GM10847 (cell line): ENCODE measurements around the gene DDAH1.

Source experiments
- POLR2A ChIP-seq: IDR thresholded peaks from 2 replicates; pipeline ENCODE4 v1.6.1; 2011; ENCODE audit not compliant: insufficient read length; ENCODE audit errors: extremely low read depth

Gene DDAH1

DNA sequence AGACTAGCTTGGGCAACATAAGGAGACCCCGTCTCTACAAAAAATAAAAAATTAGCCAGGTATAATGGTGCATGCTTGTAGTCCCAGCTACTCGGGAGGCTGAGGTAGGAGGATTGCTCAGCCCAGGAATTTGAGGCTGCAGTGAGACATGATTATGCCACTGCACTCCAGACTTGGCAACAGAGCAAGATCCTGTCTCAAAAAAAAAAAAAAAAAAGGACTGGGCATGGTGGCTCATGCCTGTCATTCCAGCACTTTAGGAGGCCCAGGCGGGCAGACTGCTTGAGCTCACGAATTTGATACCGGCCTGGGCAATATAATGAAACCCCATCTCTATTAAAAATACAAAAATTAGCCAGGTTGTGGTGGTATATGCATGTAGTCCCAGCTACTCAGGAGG, 141.2 kb downstream of the DDAH1 start:
- no peak for TF ChIP-seq POLR2A

DNA sequence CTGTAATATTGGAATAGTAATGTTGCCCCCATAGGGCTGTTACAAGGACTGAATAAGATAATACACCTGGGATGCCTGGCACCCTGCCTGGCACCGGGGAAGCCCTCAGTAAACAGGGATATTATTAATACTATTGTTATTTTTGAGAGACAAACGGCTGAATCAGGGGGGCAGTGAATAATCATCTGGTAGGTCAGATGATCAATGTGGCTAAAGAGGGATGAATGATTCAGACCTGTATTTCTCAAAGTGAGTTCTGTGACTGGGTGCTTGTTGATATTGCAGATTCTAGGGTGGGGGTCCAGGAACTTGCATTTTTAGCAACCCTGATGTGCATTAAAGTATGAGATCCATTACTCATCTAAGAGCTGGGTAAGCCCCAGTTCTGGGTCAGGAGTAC, 142.3 kb downstream of the DDAH1 start:
- no peak for TF ChIP-seq POLR2A

DNA sequence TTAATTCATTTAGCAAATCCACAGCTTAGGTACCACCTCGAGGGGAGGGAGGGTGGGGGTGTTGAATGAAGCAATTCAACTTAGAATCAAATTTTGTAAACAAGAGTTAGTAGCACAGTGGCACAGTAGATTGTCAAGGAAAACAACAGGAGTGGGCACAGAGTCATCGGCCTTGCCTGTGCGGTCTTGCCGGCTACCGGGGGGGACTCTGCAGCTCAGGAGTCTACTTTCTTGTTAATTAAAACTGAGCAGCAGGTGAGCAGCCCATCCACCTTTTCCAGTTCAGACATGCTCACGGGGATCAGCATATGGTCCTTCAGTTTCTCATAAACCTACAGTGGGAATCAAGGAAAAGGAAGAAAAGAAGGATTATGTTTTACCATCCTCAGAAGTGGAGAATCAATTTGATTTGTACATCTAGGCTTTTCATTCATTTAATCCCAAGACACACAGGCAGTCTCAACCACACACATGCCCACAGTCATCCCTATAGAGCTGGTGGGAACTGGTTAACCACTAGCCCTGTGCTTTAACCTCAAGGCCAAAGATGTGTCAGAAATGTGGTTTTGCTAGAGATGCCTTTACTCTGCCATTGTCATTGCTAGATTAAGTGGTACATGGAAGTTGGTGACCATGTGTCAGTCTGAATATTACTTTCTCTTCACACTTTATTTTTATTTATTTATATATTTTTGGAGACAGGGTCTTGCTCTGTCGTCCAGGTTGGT, 143.6 kb downstream of the DDAH1 start:
- no peak for TF ChIP-seq POLR2A

DNA sequence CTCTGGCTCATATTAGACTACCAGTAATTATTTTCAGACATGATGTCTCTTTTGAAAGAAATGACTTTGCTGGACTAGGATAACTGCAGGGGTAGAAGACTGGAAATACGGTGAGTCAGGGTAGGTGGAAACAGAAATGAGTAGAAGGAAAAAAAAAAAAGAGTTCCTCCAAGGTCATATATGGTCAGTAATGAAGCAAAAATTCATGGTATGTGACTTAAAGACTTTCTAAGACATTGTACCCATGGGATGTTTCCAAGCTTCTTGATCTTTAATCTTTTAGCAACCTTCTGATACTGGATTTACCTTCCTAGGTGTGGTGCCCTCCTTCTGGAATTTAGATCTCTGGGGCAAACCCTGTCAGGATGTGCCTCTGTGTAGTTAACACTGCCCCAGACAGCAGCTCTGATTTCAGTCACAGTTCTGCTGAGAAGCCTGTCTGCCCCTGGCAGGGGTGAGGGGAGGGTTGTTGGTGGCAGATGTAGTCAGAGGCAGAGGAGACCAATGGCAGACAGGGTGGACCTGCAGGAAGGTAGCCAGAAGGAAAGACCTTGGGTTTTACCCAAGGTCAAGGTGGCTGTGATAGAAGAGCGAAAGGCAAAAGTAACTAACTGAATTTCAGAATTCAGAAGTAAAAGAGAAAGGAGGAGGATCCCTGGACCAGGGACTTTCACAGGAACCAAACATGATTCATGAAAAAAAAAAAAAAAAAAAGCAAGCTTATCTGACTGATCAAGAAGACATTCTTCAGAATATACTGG, 144.4 kb downstream of the DDAH1 start:
- no peak for TF ChIP-seq POLR2A

DNA sequence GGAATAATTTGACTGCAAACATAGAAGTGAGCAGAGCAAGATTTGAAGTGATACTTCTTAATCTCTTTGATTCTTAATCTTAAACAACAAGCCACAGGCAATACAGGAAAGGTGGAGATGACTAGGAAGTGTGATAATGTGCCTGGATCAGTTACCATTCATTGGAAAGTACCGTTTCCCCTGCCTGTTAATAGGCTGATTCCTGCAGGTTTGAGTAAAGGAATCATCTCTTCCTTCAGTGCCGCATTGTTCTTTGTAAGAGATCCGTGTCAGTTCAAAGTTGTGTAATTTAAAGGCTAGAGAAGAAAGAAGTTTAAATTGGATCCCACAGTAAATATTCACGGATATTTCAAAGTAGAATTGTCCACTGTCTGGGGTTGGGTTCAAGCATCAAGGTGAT, 145.0 kb downstream of the DDAH1 start:
- no peak for TF ChIP-seq POLR2A

DNA sequence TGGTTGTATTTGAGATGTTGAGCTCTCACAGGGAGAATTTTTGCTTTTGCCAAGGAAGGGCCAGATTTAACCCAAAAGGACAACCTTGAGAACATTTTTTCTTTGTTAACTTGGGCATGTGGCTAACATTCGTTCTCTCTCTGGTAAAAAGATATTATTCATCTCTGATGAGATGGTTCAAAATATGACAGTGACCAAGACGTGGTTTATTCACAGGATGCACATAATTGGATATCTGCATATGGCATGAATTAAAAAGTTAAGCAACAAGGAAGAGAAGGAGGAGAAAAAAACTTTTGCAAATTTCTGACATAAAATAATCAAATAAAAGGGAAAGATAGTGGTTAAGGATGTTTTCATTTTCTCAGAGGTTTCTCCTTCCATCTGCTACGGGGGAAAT, 145.5 kb downstream of the DDAH1 start:
- TF ChIP-seq POLR2A, result no peak

DNA sequence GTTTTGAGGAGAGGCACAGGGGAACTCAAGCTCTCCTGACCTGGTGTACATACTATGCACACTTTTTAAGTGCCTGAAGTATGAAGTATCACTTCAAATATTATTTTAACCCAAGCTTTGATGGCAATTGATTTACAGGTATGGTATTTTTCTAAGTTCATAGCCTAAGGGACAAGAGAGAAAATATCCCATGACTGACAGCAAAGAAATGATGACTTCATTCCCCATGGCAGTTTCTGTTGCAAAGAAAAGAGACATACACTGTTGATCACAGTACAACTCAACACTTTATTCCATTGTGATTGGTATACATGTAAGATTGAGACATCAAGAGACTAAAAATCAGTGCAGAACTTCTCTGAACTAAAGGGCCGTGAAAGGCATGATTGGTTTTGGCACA, 146.7 kb downstream of the DDAH1 start:
- no peak for TF ChIP-seq POLR2A

DNA sequence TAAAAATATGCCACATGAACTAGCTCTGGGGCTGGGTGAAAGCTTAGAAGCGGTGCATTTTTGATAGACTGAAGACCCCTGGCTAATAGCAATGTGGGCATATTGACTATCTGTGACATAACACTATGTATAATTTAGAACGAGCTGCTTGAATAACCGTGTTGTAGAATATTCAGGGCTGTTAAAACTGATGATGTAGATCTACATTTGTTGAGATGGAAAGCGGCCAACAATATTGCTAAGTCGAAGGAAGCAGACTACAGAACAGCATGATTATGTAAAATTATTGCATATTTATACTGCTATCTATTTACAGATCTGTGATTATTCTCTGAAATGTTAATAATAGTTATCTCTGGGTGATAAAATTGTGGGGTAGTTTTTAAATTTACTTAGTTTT, 147.4 kb downstream of the DDAH1 start:
- TF ChIP-seq POLR2A, result no peak

DNA sequence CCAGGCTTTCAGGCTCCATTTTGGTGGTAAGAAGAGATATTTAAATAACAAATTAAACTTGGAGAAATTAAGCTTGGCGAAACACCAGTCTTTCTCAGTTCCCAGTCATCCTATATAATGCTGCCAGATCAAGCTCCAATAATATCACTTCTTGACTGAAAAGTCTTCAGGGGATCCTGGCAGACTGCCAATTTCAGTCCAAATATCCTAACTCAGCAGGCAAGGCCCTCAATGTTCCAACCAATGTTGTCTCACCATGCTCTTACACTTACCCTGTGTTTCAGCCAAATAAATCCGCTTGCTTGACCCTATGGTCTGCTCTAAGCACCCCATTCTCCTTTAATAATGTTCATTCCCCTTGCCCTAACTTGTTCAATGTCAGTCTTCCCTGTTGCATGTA, 148.6 kb downstream of the DDAH1 start:
- no peak for TF ChIP-seq POLR2A

DNA sequence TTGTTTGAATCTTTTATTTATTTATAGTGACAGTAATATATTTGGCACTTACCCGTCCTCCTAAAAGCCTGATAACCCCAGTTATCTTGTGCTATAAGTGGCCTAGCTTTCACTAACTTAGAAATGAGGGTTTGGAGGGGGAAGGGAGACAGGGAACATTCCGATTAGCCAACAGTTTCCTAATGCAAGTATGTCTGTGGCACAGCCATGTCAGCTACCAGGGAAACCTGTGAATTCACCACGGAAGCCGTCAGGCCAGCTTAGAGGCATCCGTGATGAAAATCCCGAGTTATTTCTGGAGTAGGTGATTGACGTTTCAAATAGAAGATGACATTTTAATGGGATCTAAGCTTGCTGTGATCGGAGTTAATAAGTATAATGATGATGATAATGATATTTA, 149.2 kb downstream of the DDAH1 start:
- TF ChIP-seq POLR2A, result no peak

DNA sequence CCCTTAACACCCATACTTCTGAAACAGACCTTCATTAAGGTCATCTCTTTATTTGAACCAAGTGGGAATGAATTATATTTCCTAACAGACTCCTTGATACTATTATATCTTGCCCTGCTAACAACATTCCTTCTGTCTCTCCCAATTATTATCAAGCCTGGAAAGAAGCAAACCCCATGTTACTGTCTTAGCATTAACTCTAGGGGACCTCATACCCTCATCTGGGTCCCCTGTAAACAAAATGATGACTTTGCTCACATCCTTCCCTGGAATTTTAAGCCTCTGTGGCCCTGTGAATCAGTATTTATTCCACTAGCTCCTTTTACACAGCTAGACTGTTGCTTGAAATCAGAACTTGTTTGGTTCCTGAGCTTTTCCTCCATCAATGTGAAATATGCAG, 150.2 kb downstream of the DDAH1 start:
- no peak for TF ChIP-seq POLR2A

DNA sequence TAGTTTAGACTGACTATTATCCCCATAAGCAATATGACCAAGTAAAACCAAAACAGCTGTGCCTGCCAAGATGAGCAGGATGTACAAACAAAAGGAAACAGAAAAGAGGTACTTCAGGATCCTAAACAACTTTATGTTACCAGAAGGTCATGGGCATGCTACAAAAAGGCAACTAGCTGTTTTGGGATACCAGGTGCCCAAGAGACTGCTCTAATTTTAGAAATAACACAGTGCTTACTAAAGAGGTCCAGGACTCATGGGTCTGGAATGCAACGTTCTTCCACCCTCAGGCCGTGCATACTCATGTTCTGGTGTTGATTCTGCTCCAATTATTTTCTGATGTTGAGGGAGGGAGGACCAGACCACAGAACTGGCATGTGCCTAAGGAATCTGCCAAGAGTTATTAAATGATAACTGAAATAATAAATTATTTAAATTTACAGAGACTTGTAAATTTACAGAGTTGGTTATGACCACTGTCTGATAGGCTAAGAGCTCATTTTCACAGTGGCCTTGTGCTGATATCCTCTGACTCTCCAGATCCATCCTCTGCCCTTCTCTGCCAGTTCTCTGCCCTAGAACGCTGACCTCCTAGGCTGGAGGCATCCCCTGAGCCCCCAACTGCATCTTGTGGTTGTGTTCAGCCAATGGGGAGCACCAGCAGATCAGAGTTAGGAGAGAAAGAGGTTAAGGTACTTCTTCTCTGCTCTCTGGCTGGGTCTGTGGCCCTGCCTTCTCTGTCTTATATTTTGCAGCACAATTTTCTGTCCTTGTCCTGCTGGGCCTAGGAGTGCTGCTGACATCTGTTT, 150.9 kb downstream of the DDAH1 start:
- no peak for TF ChIP-seq POLR2A

DNA sequence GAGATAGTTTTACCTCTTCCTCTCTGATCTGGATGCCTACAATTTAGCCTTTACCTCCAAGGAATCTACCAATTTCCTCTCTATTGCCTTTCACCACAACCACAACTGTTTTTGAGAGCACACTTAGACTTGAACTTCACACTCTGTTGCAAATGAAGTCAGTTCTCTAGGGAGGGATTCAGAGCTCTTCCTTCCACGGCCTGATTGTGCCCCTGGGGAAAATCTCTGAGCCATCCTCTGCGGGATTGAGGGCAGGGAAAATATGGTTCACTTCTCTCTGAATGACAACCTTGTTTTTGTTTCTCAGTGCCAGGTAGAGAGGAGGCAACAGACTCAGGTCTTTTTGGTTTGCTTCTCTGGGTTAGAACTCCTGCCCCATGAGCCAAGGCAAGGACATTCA, 153.1 kb downstream of the DDAH1 start:
- no peak for TF ChIP-seq POLR2A

DNA sequence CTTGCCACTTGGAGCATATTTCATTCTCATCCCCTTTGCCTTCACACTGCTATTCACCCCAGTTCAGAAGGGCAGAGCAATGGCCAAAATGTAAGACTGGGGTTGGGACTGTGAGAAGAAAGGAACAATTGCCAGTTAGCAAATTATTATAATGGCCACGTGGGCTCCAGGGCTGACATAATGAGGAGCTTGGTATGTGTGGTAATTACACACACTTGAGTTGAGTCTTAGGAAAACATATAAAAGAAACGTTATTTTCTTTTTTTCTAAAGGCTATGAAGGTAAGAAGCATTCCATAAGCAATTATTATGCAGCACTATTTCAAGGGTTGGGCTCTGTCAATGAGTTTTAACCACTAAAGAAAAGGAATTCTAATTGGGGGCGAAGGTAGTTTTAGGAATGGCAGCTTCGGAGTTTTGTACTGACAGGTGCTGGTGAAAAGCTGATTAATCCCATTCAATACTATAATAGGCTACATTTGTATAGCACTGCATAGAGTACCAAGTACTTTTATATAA, 156.1 kb downstream of the DDAH1 start:
- TF ChIP-seq POLR2A, result no peak

DNA sequence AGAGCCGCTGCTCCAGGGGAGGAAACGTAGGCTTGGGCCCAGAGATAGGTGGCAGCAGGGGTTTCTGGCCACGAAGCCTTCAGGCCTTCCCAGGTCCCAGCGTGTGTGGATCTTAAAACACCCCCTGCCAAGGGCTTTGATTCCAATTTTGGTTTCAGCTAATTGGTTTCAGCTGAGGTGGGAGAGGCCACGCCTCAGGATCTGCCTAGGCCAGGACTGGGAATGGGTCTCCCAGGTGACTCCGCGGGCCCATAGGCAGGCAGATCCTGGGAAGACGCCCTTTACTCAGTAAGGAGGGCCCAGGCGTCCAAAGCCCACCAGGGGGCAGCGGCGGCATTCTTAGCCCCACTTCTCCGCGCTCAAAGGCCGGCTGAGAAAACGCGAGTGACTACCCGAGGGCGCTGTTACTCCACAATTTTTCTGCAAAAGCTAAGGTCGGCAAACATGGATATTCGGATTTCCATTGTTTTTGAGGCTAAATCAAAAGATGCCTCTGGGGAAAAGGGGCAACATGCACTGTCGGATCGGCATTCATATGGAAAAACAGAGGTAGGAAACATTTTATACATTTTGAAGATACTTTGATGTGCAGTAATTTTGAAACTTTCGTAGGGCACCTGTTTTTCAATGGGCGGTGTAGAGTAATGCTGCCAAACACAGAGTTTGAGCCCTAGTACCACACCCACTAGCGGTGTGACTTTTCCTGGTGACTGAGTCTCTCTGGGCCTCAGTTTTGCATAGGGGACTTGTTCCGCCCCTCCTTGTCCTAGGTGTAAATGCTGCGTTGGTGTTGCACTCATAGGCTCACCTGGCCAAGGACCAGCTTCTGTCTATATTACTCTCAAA, 156.7 kb downstream of the DDAH1 start:
- no peak for TF ChIP-seq POLR2A
